ENCODE data around the gene HEMK1. TPM values are rescaled to one million over a fixed set of nuclear protein-coding genes. Genes with fewer than 3 reads are reported as not detected.

Gene HEMK1
- total RNA-seq, 1 experiment from 2014 or later, result 12.6 TPM

DNA sequence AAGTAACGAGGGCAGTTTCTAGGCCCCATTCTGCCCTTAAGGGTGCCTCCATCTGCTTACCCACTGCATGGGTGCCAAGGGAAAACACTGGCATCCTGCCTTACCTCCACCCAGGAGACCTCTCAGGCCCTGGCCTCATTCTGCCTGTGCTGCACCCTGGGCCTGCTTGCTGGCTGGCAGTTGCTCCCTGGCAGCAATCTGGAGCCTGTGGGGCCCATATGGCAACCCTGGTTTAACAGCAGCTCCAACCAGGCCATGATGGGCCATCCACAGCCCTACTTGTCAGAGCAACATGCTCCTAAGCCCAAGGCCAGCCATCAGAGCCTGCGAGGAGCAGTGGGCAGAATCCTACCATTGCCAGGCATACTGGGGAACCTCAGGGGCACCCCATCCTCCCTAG, 5.5 kb upstream of the HEMK1 start:
- Histone ChIP-seq H3K4me3 (ENCODE audit: low read depth, low read length) (no peak overlapping the region), H3K27me3 (replicated peaks; ENCODE audit: control insufficient read depth, insufficient read depth, low read length) (no peaks in the 10 kb centered on the region), H3K36me3 (ENCODE audit: control insufficient read depth, insufficient read depth, low read length) (no peaks in the 10 kb centered on the region), H3K4me1 (no peaks in the 10 kb centered on the region), H3K9me3 (no peaks in the 10 kb centered on the region)
- H3K27ac Mint-ChIP-seq (ENCODE audit: unreplicated experiment), result no peak overlapping the region
- no peaks in the 10 kb centered on the region for H3K4me1 Mint-ChIP-seq (ENCODE audit: low read depth, unreplicated experiment)
- no TSS peak for BruUV-seq (replicated peaks)
- H3K27me3 Mint-ChIP-seq (ENCODE audit: insufficient read depth, unreplicated experiment), result peaks cover 3% of the 10 kb centered on the region
- DNase-seq, result no peak
- ChIA-PET POLR2A (no interaction called here), CTCF (no interaction called here)
- TF ChIP-seq, protein P1, sequence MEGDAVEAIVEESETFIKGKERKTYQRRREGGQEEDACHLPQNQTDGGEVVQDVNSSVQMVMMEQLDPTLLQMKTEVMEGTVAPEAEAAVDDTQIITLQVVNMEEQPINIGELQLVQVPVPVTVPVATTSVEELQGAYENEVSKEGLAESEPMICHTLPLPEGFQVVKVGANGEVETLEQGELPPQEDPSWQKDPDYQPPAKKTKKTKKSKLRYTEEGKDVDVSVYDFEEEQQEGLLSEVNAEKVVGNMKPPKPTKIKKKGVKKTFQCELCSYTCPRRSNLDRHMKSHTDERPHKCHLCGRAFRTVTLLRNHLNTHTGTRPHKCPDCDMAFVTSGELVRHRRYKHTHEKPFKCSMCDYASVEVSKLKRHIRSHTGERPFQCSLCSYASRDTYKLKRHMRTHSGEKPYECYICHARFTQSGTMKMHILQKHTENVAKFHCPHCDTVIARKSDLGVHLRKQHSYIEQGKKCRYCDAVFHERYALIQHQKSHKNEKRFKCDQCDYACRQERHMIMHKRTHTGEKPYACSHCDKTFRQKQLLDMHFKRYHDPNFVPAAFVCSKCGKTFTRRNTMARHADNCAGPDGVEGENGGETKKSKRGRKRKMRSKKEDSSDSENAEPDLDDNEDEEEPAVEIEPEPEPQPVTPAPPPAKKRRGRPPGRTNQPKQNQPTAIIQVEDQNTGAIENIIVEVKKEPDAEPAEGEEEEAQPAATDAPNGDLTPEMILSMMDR (IDR thresholded peaks at IDR 0.05; ENCODE audit: insufficient read depth in 1 of 2, low read depth in 1 of 2, low read length in 1 of 2, severe bottlenecking in 1 of 2, unreplicated experiment in 1 of 2), result no peak
- intact Hi-C loops (cut with micrococcal nuclease; ENCODE audit: unreplicated experiment), result no loop called here
- H3K36me3 Mint-ChIP-seq (ENCODE audit: insufficient read depth, unreplicated experiment), result peaks cover 8% of the 10 kb centered on the region
- no peaks in the 10 kb centered on the region for H3K9me3 Mint-ChIP-seq (ENCODE audit: unreplicated experiment)
- no peak overlapping the region for H3K4me3 Mint-ChIP-seq (ENCODE audit: unreplicated experiment)

DNA sequence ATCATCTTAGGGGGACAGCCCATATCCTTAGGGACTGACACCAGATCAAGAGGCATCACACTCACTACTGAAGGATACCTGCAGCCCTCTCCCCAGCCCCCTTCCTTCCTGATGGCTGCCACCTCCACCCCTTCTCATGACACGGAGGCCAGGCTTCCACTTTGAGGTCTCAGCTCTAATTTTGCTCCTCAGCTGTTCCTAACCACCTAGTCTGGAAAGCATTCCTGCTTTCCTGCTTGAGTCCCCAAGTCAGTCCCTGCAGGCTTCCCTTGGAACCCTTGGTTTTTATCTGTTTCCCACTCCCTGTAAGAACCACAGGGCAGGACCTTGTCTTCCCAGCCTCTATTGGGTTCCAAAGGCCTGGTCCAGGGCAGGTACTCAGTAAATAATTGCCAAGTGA, 5.0 kb upstream of the HEMK1 start:
- CTCF ChIA-PET, result no interaction called here
- Histone ChIP-seq H3K4me3 (ENCODE audit: low read depth, low read length) (no peak overlapping the region), H3K9me3 (no peaks in the 10 kb centered on the region), H3K27me3 (replicated peaks; ENCODE audit: control insufficient read depth, insufficient read depth, low read length) (no peaks in the 10 kb centered on the region), H3K4me1 (no peaks in the 10 kb centered on the region), H3K36me3 (ENCODE audit: control insufficient read depth, insufficient read depth, low read length) (no peaks in the 10 kb centered on the region)
- intact Hi-C loops (cut with micrococcal nuclease; ENCODE audit: unreplicated experiment), result no loop called here
- H3K4me1 Mint-ChIP-seq (ENCODE audit: low read depth, unreplicated experiment), result no peaks in the 10 kb centered on the region
- no peaks in the 10 kb centered on the region for H3K9me3 Mint-ChIP-seq (ENCODE audit: unreplicated experiment)
- TF ChIP-seq, protein P1 (IDR thresholded peaks at IDR 0.05; ENCODE audit: insufficient read depth in 1 of 2, low read depth in 1 of 2, low read length in 1 of 2, severe bottlenecking in 1 of 2, unreplicated experiment in 1 of 2), result no peak
- POLR2A ChIA-PET, result no interaction called here
- H3K27ac Mint-ChIP-seq (ENCODE audit: unreplicated experiment), result no peak overlapping the region
- H3K4me3 Mint-ChIP-seq (ENCODE audit: unreplicated experiment), result no peak overlapping the region
- peaks cover 12% of the 10 kb centered on the region for H3K36me3 Mint-ChIP-seq (ENCODE audit: insufficient read depth, unreplicated experiment)
- peaks cover 3% of the 10 kb centered on the region for H3K27me3 Mint-ChIP-seq (ENCODE audit: insufficient read depth, unreplicated experiment)
- no TSS peak for BruUV-seq (replicated peaks)
- no peak for DNase-seq

DNA sequence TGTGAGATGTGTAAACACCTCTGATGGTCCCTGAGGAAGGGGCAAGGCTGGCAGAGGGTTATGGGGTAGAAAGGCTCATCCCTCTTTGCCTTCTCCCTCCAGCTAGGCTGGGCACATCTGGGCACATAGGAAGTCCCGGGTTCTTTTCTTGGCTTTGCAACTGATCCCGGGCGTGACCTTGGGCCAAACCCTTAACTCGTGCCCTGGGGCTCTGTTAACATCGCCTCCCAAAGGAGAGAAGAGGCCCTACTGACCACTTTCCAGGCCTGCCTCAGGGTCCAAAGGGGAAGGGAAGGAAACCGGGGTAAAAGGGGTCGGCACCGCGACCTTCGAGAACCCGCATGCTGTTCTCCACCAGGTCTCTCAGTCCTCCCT, 2.3 kb upstream of the HEMK1 start:
- peak overlapping the region; percentile 39 for H3K4me3 ChIP-seq (ENCODE audit: low read depth, low read length)
- ChIA-PET CTCF (interaction anchor here (1.2 kb wide), 1 partner anchor 25 kb away, joined by 4 read pairs; no protein-coding TSS in a partner anchor), POLR2A (no interaction called here)
- Mint-ChIP-seq H3K9me3 (ENCODE audit: unreplicated experiment) (no peaks in the 10 kb centered on the region), H3K36me3 (ENCODE audit: insufficient read depth, unreplicated experiment) (peaks cover 17% of the 10 kb centered on the region), H3K4me1 (ENCODE audit: low read depth, unreplicated experiment) (no peaks in the 10 kb centered on the region), H3K27ac (ENCODE audit: unreplicated experiment) (no peak overlapping the region), H3K4me3 (ENCODE audit: unreplicated experiment) (peak overlapping the region; percentile 94), H3K27me3 (ENCODE audit: insufficient read depth, unreplicated experiment) (peaks cover 3% of the 10 kb centered on the region)
- H3K4me1 ChIP-seq, result 0 out of 2 replicates have a peak, but pooled peaks cover 5% of the 10 kb centered on the region
- no peaks in the 10 kb centered on the region for H3K27me3 ChIP-seq (replicated peaks; ENCODE audit: control insufficient read depth, insufficient read depth, low read length)
- no TSS peak for BruUV-seq (replicated peaks)
- intact Hi-C loops (cut with micrococcal nuclease; ENCODE audit: unreplicated experiment), result no loop called here
- TF ChIP-seq, protein P1 (IDR thresholded peaks at IDR 0.05; ENCODE audit: insufficient read depth in 1 of 2, low read depth in 1 of 2, low read length in 1 of 2, severe bottlenecking in 1 of 2, unreplicated experiment in 1 of 2), result no peak
- H3K36me3 ChIP-seq (ENCODE audit: control insufficient read depth, insufficient read depth, low read length), result no peaks in the 10 kb centered on the region
- DNase-seq, result no peak
- no peaks in the 10 kb centered on the region for H3K9me3 ChIP-seq
